ENCODE results near the gene ZKSCAN4.

ZKSCAN4 gene

GRCh38 chr6:28245206-28245941 lies 6.7 kb downstream of the ZKSCAN4 start:
- no peak for DNase-seq

GRCh38 chr6:28243946-28244345 lies 8.1 kb downstream of the ZKSCAN4 start:
- no peak for DNase-seq

- no peak for DNase-seq
These were observed 11.6 kb downstream of the ZKSCAN4 start for GRCh38 chr6:28240471-28240870.

GRCh38 chr6:28239636-28240035 lies 12.4 kb downstream of the ZKSCAN4 start:
- DNase-seq, result no peak

- no peak for DNase-seq
These were observed 16.1 kb downstream of the ZKSCAN4 start for GRCh38 chr6:28235912-28236452.

GRCh38 chr6:28232785-28233184 lies 19.3 kb downstream of the ZKSCAN4 start:
- no peak for DNase-seq

- DNase-seq, result no peak
These were observed 25.6 kb downstream of the ZKSCAN4 start for GRCh38 chr6:28226460-28226859.

- DNase-seq, result peak; percentile 49
These were observed 26.8 kb downstream of the ZKSCAN4 start, which contains the start of gene ZSCAN9 for GRCh38 chr6:28225056-28225834. TSS of gene ZSCAN9 (plus strand) at chr6:28225275. CDS start at chr6:28227085, 1,810 bp downstream.

- DNase-seq, result no peak
These were observed 27.7 kb downstream of the ZKSCAN4 start for GRCh38 chr6:28224131-28225055.

- DNase-seq, result no peak
These were observed 31.6 kb downstream of the ZKSCAN4 start for GRCh38 chr6:28220257-28221133.

GRCh38 chr6:28218312-28219248 lies 33.5 kb downstream of the ZKSCAN4 start:
- no peak for DNase-seq

- no peak for DNase-seq
These were observed 34.2 kb downstream of the ZKSCAN4 start for GRCh38 chr6:28217890-28218289.

GRCh38 chr6:28215425-28215824 lies 36.6 kb downstream of the ZKSCAN4 start:
- DNase-seq, result no peak

GRCh38 chr6:28213213-28213523 lies 38.9 kb downstream of the ZKSCAN4 start:
- DNase-seq, result no peak

GRCh38 chr6:28212510-28213212 lies 39.4 kb downstream of the ZKSCAN4 start:
- DNase-seq, result no peak

- no peak for DNase-seq
These were observed 40.1 kb downstream of the ZKSCAN4 start for GRCh38 chr6:28211840-28212509.

- DNase-seq, result no peak
These were observed 42.1 kb downstream of the ZKSCAN4 start for GRCh38 chr6:28209753-28210535.

- DNase-seq, result no peak
These were observed 43.9 kb downstream of the ZKSCAN4 start for GRCh38 chr6:28208111-28208659.

All from activated gamma-delta T cell treated with Interleukin-2 at 50 U/mL for 16 hours (primary cell).